ENCODE data around the gene EHBP1.
"Not testable (repeated sequence)": the region's sequence is repeated elsewhere in the genome, so short reads cannot be mapped to it uniquely, and the experiment has no call there.

The EHBP1 gene

DNA sequence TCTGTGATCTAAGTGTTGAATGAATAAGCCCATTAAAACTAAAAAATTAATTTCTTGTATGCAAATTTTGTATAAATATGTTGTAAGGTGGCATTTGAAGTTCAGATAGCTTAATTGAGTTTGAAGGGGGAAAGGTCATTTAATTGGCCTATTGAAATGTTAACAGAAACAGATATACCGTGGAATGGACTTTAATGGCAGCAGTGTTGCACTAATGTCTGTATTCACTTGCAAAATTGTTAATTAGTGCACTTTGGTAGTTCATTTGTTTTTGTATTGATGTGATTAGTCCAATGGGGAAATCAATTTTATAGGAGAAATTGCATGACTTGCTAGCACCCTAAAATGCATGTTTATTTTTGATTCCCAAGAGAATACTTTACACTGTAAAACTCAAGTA, 303.3 kb downstream of the EHBP1 start:
- TF ChIP-seq, protein P1, sequence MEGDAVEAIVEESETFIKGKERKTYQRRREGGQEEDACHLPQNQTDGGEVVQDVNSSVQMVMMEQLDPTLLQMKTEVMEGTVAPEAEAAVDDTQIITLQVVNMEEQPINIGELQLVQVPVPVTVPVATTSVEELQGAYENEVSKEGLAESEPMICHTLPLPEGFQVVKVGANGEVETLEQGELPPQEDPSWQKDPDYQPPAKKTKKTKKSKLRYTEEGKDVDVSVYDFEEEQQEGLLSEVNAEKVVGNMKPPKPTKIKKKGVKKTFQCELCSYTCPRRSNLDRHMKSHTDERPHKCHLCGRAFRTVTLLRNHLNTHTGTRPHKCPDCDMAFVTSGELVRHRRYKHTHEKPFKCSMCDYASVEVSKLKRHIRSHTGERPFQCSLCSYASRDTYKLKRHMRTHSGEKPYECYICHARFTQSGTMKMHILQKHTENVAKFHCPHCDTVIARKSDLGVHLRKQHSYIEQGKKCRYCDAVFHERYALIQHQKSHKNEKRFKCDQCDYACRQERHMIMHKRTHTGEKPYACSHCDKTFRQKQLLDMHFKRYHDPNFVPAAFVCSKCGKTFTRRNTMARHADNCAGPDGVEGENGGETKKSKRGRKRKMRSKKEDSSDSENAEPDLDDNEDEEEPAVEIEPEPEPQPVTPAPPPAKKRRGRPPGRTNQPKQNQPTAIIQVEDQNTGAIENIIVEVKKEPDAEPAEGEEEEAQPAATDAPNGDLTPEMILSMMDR (IDR thresholded peaks at IDR 0.05; ENCODE audit: insufficient read depth, low read depth, low read length, missing control alignments), result no peak
- DNase-seq (ENCODE audit: low read depth), result no peak
- H3K4me3 ChIP-seq (ENCODE audit: low read length), result no peak overlapping the region

DNA sequence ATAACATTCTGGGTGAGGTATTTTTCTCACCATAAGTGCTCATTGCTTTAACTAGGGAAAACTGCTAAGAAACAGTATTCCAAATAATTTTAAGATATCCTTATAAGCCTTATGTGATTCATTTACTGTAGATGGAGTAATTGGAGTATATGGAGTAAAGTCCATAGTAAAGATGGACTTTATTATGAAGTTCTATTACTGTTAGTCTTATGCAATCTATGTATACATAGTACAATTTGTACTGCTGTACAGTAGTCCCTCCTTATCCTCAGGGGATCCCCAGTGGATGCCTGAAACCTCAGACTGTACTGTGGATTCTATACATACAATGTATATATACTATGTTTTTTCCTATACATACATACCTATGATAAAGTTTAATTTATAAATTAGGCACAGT, 304.0 kb downstream of the EHBP1 start:
- H3K4me3 ChIP-seq (ENCODE audit: low read length), result no peak overlapping the region
- TF ChIP-seq, protein P1 (IDR thresholded peaks at IDR 0.05; ENCODE audit: insufficient read depth, low read depth, low read length, missing control alignments), result no peak
- DNase-seq (ENCODE audit: low read depth), result no peak

DNA sequence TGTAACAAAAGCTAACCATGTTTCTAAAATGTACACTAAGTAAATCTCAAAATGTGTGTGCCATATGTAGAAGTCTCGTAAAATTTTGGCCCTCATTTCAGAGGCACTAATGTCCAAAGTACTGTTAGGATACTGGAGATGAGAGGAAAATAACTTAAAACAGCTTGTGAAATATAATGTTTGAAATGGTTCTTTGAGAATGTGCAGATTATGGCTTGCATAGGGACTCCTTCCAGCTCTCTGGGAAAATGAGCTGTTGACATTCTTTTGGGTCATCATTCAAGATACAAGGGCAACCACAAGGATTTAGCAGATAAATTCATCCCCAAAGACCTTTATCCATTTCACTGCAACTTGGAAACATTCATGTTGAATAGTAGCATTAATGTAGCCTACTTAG, 307.0 kb downstream of the EHBP1 start:
- DNase-seq (ENCODE audit: low read depth), result no peak
- TF ChIP-seq, protein P1 (IDR thresholded peaks at IDR 0.05; ENCODE audit: insufficient read depth, low read depth, low read length, missing control alignments), result no peak
- no peak overlapping the region for H3K4me3 ChIP-seq (ENCODE audit: low read length)

DNA sequence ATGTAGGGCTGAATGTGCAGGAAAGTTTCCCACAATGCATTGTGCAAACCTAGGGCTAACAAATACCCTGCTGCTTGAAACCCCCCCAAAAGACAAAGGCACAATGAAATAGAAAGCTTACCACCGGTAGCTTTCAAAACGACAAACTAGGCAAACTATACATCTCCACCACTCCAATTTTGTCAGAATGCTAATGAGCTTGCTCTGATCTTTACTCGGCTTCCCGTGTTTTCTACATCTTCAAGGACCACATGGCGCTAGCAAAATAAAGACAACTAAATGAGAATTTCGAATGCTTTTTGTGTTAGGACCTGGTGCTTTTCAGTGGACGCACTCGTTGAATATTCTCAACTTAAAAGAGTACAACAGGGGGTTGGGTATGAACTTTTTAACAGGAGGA, 307.9 kb downstream of the EHBP1 start:
- H3K4me3 ChIP-seq (ENCODE audit: low read length), result no peak overlapping the region
- TF ChIP-seq, protein P1 (IDR thresholded peaks at IDR 0.05; ENCODE audit: insufficient read depth, low read depth, low read length, missing control alignments), result no peak
- no peak for DNase-seq (ENCODE audit: low read depth)

DNA sequence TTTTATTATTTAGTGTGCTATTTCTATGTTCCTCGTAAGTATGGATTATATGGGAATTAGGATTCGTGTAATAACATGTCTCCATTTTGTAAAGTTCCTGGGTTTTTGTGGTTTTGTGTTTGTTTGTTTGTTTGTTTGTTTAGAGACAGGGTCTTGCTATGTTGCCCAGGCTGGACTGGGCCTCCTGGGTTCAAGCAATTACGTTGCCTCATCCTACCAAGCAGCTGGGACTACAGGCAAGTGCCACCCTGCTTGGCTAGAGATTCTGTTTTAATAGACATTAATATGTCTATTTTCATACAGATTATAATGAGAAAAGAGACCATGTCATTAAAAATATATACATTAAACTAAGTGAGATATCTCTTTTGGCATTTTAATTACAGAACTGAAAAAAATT, 309.9 kb downstream of the EHBP1 start:
- H3K4me3 ChIP-seq (ENCODE audit: low read length), result no peak overlapping the region
- TF ChIP-seq, protein P1 (IDR thresholded peaks at IDR 0.05; ENCODE audit: insufficient read depth, low read depth, low read length, missing control alignments), result no peak
- no peak for DNase-seq (ENCODE audit: low read depth)

DNA sequence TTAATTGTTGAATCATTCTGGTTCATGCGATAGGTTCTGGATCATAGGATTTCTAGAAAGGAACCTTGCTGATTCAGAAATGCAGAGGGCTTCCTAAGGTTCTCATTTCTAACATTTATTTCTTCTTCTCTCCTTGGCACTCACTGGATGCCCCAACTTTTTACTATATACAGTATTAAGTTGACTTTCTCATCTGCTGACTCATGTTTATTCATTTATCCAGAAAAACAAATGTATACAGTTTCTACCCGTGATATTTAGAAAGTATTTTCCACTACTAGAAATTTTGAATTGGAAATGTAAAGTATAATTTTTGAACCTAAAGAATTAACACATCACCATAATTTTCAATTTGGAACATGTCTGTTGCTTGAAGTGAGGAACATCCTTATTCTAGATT, 312.9 kb downstream of the EHBP1 start:
- DNase-seq (ENCODE audit: low read depth), result no peak
- H3K4me3 ChIP-seq (ENCODE audit: low read length), result no peak overlapping the region
- TF ChIP-seq, protein P1 (IDR thresholded peaks at IDR 0.05; ENCODE audit: insufficient read depth, low read depth, low read length, missing control alignments), result no peak

DNA sequence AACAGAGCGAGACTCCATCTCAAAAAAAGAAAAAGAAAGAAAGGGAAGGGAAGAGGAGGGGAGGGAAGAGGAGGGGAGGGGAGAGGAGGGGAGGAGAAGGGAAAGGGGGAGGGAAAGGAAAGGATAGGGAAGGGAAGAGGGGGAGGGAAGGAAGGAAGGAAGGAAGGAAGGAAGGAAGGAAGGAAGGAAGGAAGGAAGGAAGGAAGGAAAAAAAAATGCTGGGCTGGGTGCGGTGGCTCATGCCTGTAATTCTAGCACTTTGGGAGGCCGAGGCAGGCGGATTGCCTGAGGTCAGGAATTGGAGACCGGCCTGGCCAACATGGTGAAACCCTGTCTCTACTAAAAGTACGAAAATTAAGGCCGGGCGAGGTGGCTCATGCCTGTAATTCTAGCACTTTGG, 314.2 kb downstream of the EHBP1 start:
- not testable (repeated sequence) for H3K4me3 ChIP-seq (ENCODE audit: low read length); DNase-seq (ENCODE audit: low read depth)

DNA sequence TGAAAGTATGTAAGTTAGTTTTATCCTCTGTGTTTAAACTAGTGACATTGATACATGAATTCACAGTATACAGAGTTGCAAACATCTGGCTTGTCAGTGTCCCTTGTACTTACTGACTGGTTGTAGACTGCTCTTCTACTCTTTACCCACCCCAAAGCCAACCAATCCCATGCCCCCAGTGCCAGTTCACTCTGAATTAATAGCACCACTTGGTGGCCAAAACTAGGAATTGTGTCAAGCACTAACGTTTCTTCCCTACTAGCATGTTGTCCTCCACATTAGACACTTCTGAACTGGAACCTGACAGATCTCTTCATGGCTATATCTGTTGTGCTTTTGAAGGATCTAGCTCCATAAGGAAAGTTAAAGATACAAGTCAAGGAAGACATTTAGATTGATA, 317.9 kb downstream of the EHBP1 start:
- peak; percentile 51 for DNase-seq (ENCODE audit: low read depth)
- H3K4me3 ChIP-seq (ENCODE audit: low read length), result no peak overlapping the region
- TF ChIP-seq, protein P1 (IDR thresholded peaks at IDR 0.05; ENCODE audit: insufficient read depth, low read depth, low read length, missing control alignments), result peak; percentile 33
